Ishikawa (cell line): ENCODE measurements around the gene NPAP1.

Experiments
- EGR1 ChIP-seq: IDR thresholded peaks from 2 replicates; pipeline ENCODE4 v1.6.1; 2012
- FOXM1 ChIP-seq: IDR thresholded peaks from 2 replicates; pipeline ENCODE4 v1.6.1; 2012; ENCODE audit warnings: low read depth, borderline replicate concordance
- NFIC ChIP-seq: IDR thresholded peaks from 2 replicates; pipeline ENCODE4 v1.6.1; 2012
- REST ChIP-seq: IDR thresholded peaks from 2 replicates; pipeline ENCODE4 v1.6.1; 2012; ENCODE audit warnings: low read depth, mild to moderate bottlenecking
- TAF1 ChIP-seq: IDR thresholded peaks from 2 replicates; pipeline ENCODE4 v1.6.1; 2012; ENCODE audit warnings: low read depth, mild to moderate bottlenecking

- no peak for TF ChIP-seq EGR1
- TF ChIP-seq FOXM1: no peak
- TF ChIP-seq REST: no peak
- TF ChIP-seq TAF1: no peak
- TF ChIP-seq NFIC: no peak
These were observed 6.4 kb downstream of the NPAP1 start for GRCh38 chr15:24682002-24682401.
